ENCODE data around the gene RASGRP3.
"Not testable (repeated sequence)": the region's sequence is repeated elsewhere in the genome, so short reads cannot be mapped to it uniquely, and the experiment has no call there.

Gene RASGRP3, protein sequence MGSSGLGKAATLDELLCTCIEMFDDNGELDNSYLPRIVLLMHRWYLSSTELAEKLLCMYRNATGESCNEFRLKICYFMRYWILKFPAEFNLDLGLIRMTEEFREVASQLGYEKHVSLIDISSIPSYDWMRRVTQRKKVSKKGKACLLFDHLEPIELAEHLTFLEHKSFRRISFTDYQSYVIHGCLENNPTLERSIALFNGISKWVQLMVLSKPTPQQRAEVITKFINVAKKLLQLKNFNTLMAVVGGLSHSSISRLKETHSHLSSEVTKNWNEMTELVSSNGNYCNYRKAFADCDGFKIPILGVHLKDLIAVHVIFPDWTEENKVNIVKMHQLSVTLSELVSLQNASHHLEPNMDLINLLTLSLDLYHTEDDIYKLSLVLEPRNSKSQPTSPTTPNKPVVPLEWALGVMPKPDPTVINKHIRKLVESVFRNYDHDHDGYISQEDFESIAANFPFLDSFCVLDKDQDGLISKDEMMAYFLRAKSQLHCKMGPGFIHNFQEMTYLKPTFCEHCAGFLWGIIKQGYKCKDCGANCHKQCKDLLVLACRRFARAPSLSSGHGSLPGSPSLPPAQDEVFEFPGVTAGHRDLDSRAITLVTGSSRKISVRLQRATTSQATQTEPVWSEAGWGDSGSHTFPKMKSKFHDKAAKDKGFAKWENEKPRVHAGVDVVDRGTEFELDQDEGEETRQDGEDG

GRCh38 chr2:33476131-33476792, at the start of gene RASGRP3:
TSS of gene RASGRP3 (plus strand) at chr2:33476649. CDS start at chr2:33515137, 38,488 bp downstream.
- peak; percentile 11 for DNase-seq (ENCODE audit: low spot score)

- no peak for DNase-seq (ENCODE audit: low spot score)
These were observed 49.7 kb upstream of the RASGRP3 start for GRCh38 chr2:33426666-33427231.

- no peak for DNase-seq (ENCODE audit: low spot score)
These were observed 46.4 kb upstream of the RASGRP3 start for GRCh38 chr2:33430077-33430476.

GRCh38 chr2:33430856-33431255, 45.6 kb upstream of the RASGRP3 start:
- no peak for DNase-seq (ENCODE audit: low spot score)

DNA sequence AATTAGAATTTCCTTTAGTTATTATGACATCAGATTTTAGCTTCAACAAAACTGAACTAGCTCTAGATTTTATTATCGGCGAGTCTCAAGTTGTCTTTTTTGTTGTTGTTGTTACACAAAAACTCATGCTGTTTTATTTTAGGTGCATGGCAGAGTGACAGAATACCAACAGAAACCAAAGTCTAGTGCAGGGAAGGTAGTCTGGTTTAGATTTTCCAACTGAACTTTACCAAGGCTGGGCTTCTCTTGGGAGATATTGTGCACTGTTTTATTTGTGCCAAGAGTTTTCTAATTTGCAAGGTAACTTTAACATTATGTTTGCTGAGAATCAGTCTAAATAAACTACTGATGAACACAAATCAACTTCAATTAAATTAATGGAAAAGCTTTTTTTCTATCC, 43.6 kb upstream of the RASGRP3 start:
- DNase-seq (ENCODE audit: low spot score) = no peak

- DNase-seq (ENCODE audit: low spot score) = no peak
These were observed 42.9 kb upstream of the RASGRP3 start for GRCh38 chr2:33433279-33434235.

DNA sequence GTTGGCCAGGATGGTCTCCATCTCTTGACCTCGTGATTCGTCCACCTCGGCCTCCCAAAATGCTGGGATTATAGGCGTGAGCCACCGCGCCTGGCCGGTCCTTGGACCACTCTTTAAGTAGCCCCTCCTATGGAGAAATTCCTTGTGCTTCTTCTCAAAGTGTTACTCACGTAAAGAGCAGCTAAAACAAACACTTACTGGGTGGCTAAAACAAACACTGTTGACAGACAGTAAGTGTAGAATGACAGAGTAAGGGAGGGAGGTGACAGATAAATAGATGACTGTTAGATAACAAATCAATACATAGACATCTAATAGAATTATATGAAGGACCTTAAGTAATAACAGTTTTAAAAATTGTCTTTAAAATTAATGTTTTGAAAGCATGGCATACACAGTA, 40.9 kb upstream of the RASGRP3 start:
- DNase-seq (ENCODE audit: low spot score) = no peak

GRCh38 chr2:33436083-33436482, 40.4 kb upstream of the RASGRP3 start:
- no peak for DNase-seq (ENCODE audit: low spot score)

GRCh38 chr2:33437297-33437696, 39.2 kb upstream of the RASGRP3 start:
- no peak for DNase-seq (ENCODE audit: low spot score)

- no peak for DNase-seq (ENCODE audit: low spot score)
These were observed 38.6 kb upstream of the RASGRP3 start for GRCh38 chr2:33437815-33438214.

DNA sequence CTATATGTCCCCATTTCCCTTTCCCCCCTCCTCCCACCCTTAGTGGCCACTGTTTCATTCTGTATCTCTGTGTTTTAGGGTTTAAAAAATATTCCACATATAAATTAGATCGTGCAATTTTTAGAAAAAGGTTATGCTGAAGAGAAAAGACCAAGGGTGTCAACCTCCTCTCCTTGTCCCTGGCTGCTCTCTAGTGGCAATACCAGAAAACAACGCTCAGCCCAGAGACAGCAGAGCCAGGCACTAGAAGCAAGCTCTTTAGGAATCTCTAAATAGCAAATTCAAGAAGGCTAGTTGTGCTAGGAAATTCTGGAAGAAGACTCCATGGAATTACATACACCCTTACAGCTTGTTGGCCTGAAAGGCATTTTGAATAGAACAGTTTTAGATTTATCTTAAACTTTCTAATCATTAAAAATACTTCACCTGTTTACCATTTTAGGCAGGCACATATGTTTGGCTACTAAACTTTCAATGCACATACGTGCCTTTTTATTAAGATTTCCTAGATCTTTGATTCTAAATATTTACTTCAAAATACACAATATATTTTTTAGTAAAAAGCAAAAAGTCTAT, 35.1 kb upstream of the RASGRP3 start:
- DNase-seq (ENCODE audit: low spot score) = peak; percentile 35

DNA sequence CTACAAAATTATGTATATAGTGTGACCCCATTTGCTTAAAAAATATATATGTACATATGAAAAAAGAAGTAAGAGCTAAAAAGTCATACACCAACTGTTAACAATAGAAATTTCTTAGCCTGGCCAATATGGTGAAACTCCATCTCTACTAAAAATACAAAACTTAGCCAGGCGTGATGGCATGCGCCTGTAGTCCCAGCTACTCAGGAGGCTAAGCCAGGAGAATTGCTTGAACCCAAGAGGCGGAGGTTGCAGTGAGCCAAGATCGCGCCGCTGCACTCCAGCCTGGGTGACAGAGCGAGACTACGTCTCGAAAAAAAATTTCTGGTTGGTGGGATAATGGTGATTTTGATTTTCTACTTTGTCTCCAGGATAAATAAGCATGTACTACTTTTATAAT, 34.4 kb upstream of the RASGRP3 start:
- DNase-seq (ENCODE audit: low spot score) = not testable (repeated sequence)

DNA sequence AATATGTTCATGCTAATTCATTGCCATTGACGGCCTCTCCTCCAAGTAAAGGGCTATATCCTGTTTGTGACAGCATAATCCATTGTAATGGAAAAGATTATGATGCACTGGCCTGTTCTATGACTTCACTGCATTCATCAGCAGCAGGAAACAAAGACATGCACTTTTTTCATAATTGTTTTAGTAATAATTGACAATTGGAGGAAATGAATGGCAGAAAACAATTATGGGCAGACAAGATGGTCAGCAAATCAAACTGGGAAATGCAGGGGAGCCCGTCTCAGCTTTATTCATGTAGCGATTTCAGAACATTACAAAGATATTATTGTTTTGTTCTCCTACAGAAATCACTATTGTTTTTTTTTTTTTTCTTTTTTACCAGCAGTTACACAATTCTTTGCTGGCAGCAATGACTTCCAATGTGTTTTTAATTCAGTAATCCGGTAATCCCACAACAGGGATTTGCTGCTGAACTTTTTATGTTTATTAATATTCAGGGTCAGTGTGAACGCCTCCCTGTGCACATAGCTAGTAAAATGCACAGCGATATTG, 33.8 kb upstream of the RASGRP3 start:
- no peak for DNase-seq (ENCODE audit: low spot score)

DNA sequence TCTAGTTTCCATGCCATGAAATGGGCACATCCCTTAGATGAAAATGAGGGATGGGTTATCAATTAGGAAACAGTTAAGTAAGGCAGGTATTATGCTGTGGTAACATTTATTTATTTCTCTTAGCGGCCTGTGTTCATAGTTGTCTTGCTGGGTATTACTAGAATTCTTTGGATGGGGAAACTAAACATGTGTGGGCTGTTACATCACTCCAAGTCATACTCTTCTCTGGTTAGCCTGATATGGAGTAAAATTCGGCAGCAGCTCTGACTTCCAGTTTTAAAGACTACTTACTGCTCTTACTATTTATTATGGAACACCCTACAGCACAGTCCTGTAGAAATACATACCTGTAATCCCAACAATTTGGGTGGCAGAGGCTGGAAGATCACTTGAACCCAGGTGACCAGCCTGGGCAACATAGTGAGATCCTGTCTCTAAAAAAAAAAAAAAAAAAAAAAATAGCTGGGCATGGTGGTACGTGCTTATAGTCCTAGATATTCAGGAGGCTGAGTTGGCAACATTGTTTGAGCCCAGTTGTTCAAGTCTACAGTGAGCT, 33.1 kb upstream of the RASGRP3 start:
- DNase-seq (ENCODE audit: low spot score) = no peak

DNA sequence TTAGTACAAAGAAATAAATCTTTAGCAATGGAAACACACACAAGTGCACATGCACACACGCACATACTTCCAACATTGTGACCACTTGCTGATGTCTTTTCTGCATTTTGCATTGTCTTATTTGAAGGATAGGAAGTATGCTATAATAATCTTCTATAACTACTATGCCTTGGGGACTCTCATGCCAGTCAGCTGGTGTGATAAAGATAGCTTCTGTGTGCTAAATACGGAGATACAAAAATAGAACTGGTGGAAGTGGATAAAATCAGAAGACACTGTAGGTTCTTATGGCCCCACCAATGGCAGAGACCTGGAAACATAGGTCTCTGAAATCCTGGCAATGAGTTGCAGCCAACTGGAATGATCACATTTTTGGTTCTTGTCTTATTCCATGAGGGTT, 31.5 kb upstream of the RASGRP3 start:
- no peak for DNase-seq (ENCODE audit: low spot score)

GRCh38 chr2:33448220-33448899, 28.1 kb upstream of the RASGRP3 start:
- no peak for DNase-seq (ENCODE audit: low spot score)

- no peak for DNase-seq (ENCODE audit: low spot score)
These were observed 25.2 kb upstream of the RASGRP3 start for GRCh38 chr2:33451214-33451613.

- DNase-seq (ENCODE audit: low spot score) = no peak
These were observed 24.6 kb upstream of the RASGRP3 start for GRCh38 chr2:33451825-33452224.

DNA sequence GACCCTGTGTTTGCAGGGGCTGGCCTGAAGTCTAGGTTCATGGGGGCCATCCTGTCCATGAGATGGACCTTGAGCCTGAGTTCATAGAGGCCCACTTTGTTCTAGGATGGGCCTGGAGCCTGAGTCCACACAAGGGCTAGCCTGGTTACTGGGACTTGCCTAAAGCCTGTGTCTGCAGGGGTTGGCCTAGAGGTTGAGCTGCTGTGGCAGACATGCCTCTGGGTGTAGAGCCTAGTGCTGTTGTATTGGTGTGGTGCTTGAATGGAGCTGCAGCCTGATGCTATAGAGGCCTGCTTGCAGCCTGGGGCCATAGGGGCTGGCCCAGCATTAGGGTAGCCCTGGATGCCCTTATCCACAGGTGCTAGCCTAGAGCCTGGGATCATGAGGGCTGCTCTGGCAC, 23.9 kb upstream of the RASGRP3 start:
- no peak for DNase-seq (ENCODE audit: low spot score)

Measured in cerebellar cortex (tissue), 1 donor.